Measurements from ENCODE around the gene CNTN4.

CNTN4 gene

DNA sequence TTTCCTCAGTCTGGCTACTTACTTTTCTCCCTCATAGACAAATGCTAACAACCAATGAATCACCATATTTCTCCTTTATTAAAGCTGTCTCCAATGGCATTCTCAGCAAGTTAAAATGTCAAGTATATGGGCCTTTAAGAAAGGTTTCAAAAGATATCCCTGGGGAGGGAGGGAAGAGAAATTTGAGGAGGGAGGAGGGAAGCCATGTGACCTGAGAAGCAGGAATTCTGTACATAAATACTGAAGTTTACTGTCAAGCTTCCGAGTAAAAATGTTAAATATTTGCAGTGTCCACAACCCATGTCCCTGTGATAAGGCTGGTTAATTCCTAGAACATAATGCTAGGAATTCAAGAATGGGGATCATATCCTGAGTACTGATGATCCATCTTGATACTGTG, 175.9 kb downstream of the CNTN4 start:
- Histone ChIP-seq H3K4me1 (ENCODE audit: control insufficient read depth, insufficient read depth, low read length) (peaks cover 8% of the 10 kb centered on the region), H3K27me3 (ENCODE audit: control insufficient read depth, insufficient read depth, low read length) (no peaks in the 10 kb centered on the region), H3K36me3 (ENCODE audit: control insufficient read depth, insufficient read depth, low read length) (no peaks in the 10 kb centered on the region), H3K9ac (ENCODE audit: low read depth, low read length) (no peak overlapping the region), H3K9me3 (ENCODE audit: control insufficient read depth, insufficient read depth, low read length) (no peaks in the 10 kb centered on the region), H3K4me3 (ENCODE audit: low read depth, low read length) (no peak overlapping the region)

GRCh38 chr3:2283818-2284217, 185.2 kb downstream of the CNTN4 start:
- Histone ChIP-seq H3K36me3 (ENCODE audit: control insufficient read depth, insufficient read depth, low read length) (no peaks in the 10 kb centered on the region), H3K4me3 (ENCODE audit: low read depth, low read length) (no peak overlapping the region), H3K9me3 (ENCODE audit: control insufficient read depth, insufficient read depth, low read length) (no peaks in the 10 kb centered on the region), H3K4me1 (ENCODE audit: control insufficient read depth, insufficient read depth, low read length) (no peaks in the 10 kb centered on the region), H3K9ac (ENCODE audit: low read depth, low read length) (no peak overlapping the region), H3K27me3 (ENCODE audit: control insufficient read depth, insufficient read depth, low read length) (no peaks in the 10 kb centered on the region)

DNA sequence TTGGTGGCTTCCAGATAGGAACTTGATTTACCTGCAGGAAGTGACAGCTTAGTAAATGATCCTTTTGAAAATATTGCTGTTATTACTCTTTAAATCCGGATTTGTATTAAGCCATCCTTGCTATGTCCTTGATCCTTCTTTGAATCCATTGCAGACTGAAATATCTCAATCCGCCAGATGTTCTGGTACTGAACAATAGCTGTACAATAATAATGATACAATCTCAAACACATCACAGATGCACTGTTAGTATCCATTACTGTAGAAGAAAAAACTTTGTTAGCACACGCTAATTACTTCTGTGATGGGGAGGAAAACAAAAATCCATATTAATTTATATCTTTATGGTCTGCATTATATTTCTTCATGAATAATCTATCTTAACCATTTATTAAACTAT, 202.3 kb downstream of the CNTN4 start:
- Histone ChIP-seq H3K4me3 (ENCODE audit: low read depth, low read length) (no peak overlapping the region), H3K36me3 (ENCODE audit: control insufficient read depth, insufficient read depth, low read length) (no peaks in the 10 kb centered on the region), H3K9me3 (ENCODE audit: control insufficient read depth, insufficient read depth, low read length) (no peaks in the 10 kb centered on the region), H3K9ac (ENCODE audit: low read depth, low read length) (no peak overlapping the region), H3K27me3 (ENCODE audit: control insufficient read depth, insufficient read depth, low read length) (no peaks in the 10 kb centered on the region), H3K4me1 (ENCODE audit: control insufficient read depth, insufficient read depth, low read length) (no peaks in the 10 kb centered on the region)

GRCh38 chr3:2301361-2301760, 202.7 kb downstream of the CNTN4 start:
- H3K4me3 ChIP-seq (ENCODE audit: low read depth, low read length), result no peak overlapping the region
- H3K9me3 ChIP-seq (ENCODE audit: control insufficient read depth, insufficient read depth, low read length), result no peaks in the 10 kb centered on the region
- H3K36me3 ChIP-seq (ENCODE audit: control insufficient read depth, insufficient read depth, low read length), result no peaks in the 10 kb centered on the region
- H3K27me3 ChIP-seq (ENCODE audit: control insufficient read depth, insufficient read depth, low read length), result no peaks in the 10 kb centered on the region
- no peak overlapping the region for H3K9ac ChIP-seq (ENCODE audit: low read depth, low read length)
- no peaks in the 10 kb centered on the region for H3K4me1 ChIP-seq (ENCODE audit: control insufficient read depth, insufficient read depth, low read length)

- H3K9me3 ChIP-seq (ENCODE audit: control insufficient read depth, insufficient read depth, low read length), result no peaks in the 10 kb centered on the region
- H3K4me1 ChIP-seq (ENCODE audit: control insufficient read depth, insufficient read depth, low read length), result no peaks in the 10 kb centered on the region
- H3K9ac ChIP-seq (ENCODE audit: low read depth, low read length), result no peak overlapping the region
- no peak overlapping the region for H3K4me3 ChIP-seq (ENCODE audit: low read depth, low read length)
- H3K27me3 ChIP-seq (ENCODE audit: control insufficient read depth, insufficient read depth, low read length), result no peaks in the 10 kb centered on the region
- H3K36me3 ChIP-seq (ENCODE audit: control insufficient read depth, insufficient read depth, low read length), result no peaks in the 10 kb centered on the region
Measured at GRCh38 chr3:2303566-2303965, 204.9 kb downstream of the CNTN4 start.

GRCh38 chr3:2311022-2311421, 212.4 kb downstream of the CNTN4 start:
- H3K36me3 ChIP-seq (ENCODE audit: control insufficient read depth, insufficient read depth, low read length), result no peaks in the 10 kb centered on the region
- no peaks in the 10 kb centered on the region for H3K27me3 ChIP-seq (ENCODE audit: control insufficient read depth, insufficient read depth, low read length)
- no peak overlapping the region for H3K9ac ChIP-seq (ENCODE audit: low read depth, low read length)
- no peaks in the 10 kb centered on the region for H3K4me1 ChIP-seq (ENCODE audit: control insufficient read depth, insufficient read depth, low read length)
- H3K4me3 ChIP-seq (ENCODE audit: low read depth, low read length), result no peak overlapping the region
- no peaks in the 10 kb centered on the region for H3K9me3 ChIP-seq (ENCODE audit: control insufficient read depth, insufficient read depth, low read length)

DNA sequence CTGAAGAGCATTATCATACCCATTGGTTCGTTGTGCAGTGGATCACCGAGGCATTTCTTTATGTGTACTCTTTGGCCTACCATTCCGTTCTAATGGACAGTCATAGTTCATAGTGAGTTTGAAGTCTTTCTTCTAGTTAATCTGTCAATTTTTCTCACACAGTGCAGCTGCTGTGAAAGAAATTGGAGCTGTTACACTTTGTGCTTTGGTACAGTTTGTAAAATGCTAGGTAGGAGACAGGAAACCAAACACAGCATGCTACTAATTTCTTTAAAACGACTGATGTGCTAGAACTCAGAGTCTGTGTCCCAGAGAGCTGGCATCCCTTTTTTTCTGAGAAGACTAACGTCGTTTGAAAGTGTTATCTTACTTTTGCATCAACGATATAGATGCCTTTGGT, 218.9 kb downstream of the CNTN4 start:
- Histone ChIP-seq H3K9me3 (ENCODE audit: control insufficient read depth, insufficient read depth, low read length) (no peaks in the 10 kb centered on the region), H3K9ac (ENCODE audit: low read depth, low read length) (no peak overlapping the region), H3K4me3 (ENCODE audit: low read depth, low read length) (no peak overlapping the region), H3K36me3 (ENCODE audit: control insufficient read depth, insufficient read depth, low read length) (no peaks in the 10 kb centered on the region), H3K4me1 (ENCODE audit: control insufficient read depth, insufficient read depth, low read length) (no peaks in the 10 kb centered on the region), H3K27me3 (ENCODE audit: control insufficient read depth, insufficient read depth, low read length) (no peaks in the 10 kb centered on the region)

GRCh38 chr3:2334921-2335320, 236.3 kb downstream of the CNTN4 start:
- no peak overlapping the region for H3K4me3 ChIP-seq (ENCODE audit: low read depth, low read length)
- no peaks in the 10 kb centered on the region for H3K4me1 ChIP-seq (ENCODE audit: control insufficient read depth, insufficient read depth, low read length)
- no peaks in the 10 kb centered on the region for H3K27me3 ChIP-seq (ENCODE audit: control insufficient read depth, insufficient read depth, low read length)
- H3K36me3 ChIP-seq (ENCODE audit: control insufficient read depth, insufficient read depth, low read length), result no peaks in the 10 kb centered on the region
- H3K9me3 ChIP-seq (ENCODE audit: control insufficient read depth, insufficient read depth, low read length), result no peaks in the 10 kb centered on the region
- no peak overlapping the region for H3K9ac ChIP-seq (ENCODE audit: low read depth, low read length)

GRCh38 chr3:2343031-2343682, 244.5 kb downstream of the CNTN4 start:
- H3K4me1 ChIP-seq (ENCODE audit: control insufficient read depth, insufficient read depth, low read length), result no peaks in the 10 kb centered on the region
- H3K4me3 ChIP-seq (ENCODE audit: low read depth, low read length), result no peak overlapping the region
- H3K9ac ChIP-seq (ENCODE audit: low read depth, low read length), result no peak overlapping the region
- H3K27me3 ChIP-seq (ENCODE audit: control insufficient read depth, insufficient read depth, low read length), result no peaks in the 10 kb centered on the region
- H3K9me3 ChIP-seq (ENCODE audit: control insufficient read depth, insufficient read depth, low read length), result no peaks in the 10 kb centered on the region
- H3K36me3 ChIP-seq (ENCODE audit: control insufficient read depth, insufficient read depth, low read length), result no peaks in the 10 kb centered on the region

DNA sequence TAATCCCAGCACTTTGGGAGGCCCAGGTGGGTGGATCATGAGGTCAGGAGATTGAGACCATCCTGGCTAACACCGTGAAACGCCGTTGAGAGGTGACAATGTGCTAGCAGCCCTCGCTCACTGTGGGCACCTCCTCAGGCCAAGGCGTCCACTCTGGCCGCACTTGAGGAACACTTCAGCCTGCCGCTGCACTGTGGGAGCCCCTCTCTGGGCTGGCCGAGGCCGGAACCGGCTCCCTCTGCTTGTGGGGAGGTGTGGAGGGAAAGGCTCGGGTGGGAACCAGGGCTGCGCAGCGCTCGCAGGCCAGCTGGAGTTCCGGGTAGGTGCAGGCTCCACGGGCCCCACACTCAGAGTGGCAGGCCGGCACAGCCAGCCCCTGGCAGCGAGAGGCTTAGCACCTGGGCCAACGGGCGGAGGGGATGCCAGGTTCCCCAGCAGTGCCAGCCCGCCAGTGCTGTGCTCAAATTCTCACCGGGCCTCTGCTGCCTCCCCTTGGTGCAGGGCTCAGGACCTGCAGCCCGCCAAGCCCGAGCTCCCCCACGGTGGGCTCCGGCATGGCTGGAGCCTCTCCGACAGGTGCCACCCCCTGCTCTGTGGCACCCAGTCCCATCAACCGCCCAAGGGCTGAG, 253.6 kb downstream of the CNTN4 start:
- Histone ChIP-seq H3K9ac (ENCODE audit: low read depth, low read length) (no peak overlapping the region), H3K9me3 (ENCODE audit: control insufficient read depth, insufficient read depth, low read length) (no peaks in the 10 kb centered on the region)

GRCh38 chr3:2354702-2355101, 256.0 kb downstream of the CNTN4 start:
- Histone ChIP-seq H3K36me3 (ENCODE audit: control insufficient read depth, insufficient read depth, low read length) (no peaks in the 10 kb centered on the region), H3K27me3 (ENCODE audit: control insufficient read depth, insufficient read depth, low read length) (no peaks in the 10 kb centered on the region), H3K4me1 (ENCODE audit: control insufficient read depth, insufficient read depth, low read length) (peaks cover 3% of the 10 kb centered on the region), H3K9me3 (ENCODE audit: control insufficient read depth, insufficient read depth, low read length) (no peaks in the 10 kb centered on the region), H3K4me3 (ENCODE audit: low read depth, low read length) (no peak overlapping the region), H3K9ac (ENCODE audit: low read depth, low read length) (no peak overlapping the region)

More for the DNA sequence above, 253.6 kb downstream of the CNTN4 start:
- no peak overlapping the region for H3K4me3 ChIP-seq (ENCODE audit: low read depth, low read length)
- H3K27me3 ChIP-seq (ENCODE audit: control insufficient read depth, insufficient read depth, low read length), result no peaks in the 10 kb centered on the region
- peaks cover 3% of the 10 kb centered on the region for H3K4me1 ChIP-seq (ENCODE audit: control insufficient read depth, insufficient read depth, low read length)
- H3K36me3 ChIP-seq (ENCODE audit: control insufficient read depth, insufficient read depth, low read length), result no peaks in the 10 kb centered on the region

DNA sequence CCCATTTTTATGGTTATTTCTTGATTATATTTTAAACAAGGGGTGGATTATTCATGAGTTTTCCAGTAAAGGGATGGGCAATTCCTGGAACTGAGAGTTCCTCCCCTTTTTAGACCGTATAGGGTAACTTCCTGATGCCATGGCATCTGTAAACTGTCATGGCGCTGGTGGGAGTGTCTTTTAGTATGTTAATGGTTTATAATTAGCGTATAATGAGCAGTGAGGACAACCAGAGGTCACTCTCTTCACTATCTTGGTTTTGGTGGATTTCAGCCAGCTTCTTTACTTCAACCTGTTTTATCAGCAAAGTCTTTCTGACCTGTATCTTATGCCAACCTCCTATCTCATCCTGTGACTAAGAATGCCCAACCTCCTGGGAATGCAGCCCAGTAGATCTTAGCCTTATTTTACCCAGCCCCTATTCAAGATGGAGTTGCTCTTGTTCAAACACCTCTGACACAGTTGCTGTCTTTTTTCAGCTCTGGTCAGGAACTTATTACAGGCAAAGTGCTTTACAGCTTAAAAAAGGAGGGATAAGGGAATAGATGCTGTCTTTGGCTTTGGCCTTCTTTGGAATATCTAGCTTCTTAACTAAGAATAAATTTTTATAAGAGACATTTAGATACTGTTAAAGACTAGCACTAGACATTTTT, 257.8 kb downstream of the CNTN4 start:
- Histone ChIP-seq H3K9me3 (ENCODE audit: control insufficient read depth, insufficient read depth, low read length) (no peaks in the 10 kb centered on the region), H3K9ac (ENCODE audit: low read depth, low read length) (no peak overlapping the region), H3K4me1 (ENCODE audit: control insufficient read depth, insufficient read depth, low read length) (peaks cover 3% of the 10 kb centered on the region), H3K36me3 (ENCODE audit: control insufficient read depth, insufficient read depth, low read length) (no peaks in the 10 kb centered on the region), H3K4me3 (ENCODE audit: low read depth, low read length) (no peak overlapping the region), H3K27me3 (ENCODE audit: control insufficient read depth, insufficient read depth, low read length) (no peaks in the 10 kb centered on the region)
